ENCODE results near the gene PARK7.
"Not testable (repeated sequence)": the region's sequence is repeated elsewhere in the genome, so short reads cannot be mapped to it uniquely, and the experiment has no call there.

The PARK7 gene

GRCh38 chr1:7961216-7962013 is at the start of gene PARK7:
PARK7 (plus strand) TSS chr1:7961711; CDS start chr1:7962786, 1,075 bp downstream.
- peak; percentile 99 for DNase-seq

- DNase-seq: no peak
Measured at GRCh38 chr1:7912145-7912544, 49.4 kb upstream of the PARK7 start.

- peak; percentile 14 for DNase-seq
Measured at GRCh38 chr1:7912743-7913557, 48.6 kb upstream of the PARK7 start.

- DNase-seq: no peak
Measured at GRCh38 chr1:7915826-7916500, 45.5 kb upstream of the PARK7 start.

- DNase-seq: no peak
Measured at GRCh38 chr1:7916501-7916830, 45.0 kb upstream of the PARK7 start.

- not testable (repeated sequence) for DNase-seq
Measured at GRCh38 chr1:7917971-7918370, 43.5 kb upstream of the PARK7 start.

- no peak for DNase-seq
Measured at GRCh38 chr1:7919880-7920279, 41.6 kb upstream of the PARK7 start.

GRCh38 chr1:7921796-7922195 is 39.7 kb upstream of the PARK7 start:
- no peak for DNase-seq

GRCh38 chr1:7922301-7922700 is 39.2 kb upstream of the PARK7 start:
- DNase-seq: no peak

- DNase-seq: not testable (repeated sequence)
Measured at GRCh38 chr1:7927061-7927460, 34.5 kb upstream of the PARK7 start.

- no peak for DNase-seq
Measured at GRCh38 chr1:7928247-7928646, 33.3 kb upstream of the PARK7 start.

GRCh38 chr1:7929637-7930036 is 31.9 kb upstream of the PARK7 start:
- no peak for DNase-seq

- DNase-seq: no peak
Measured at GRCh38 chr1:7930645-7931445, 30.7 kb upstream of the PARK7 start.

GRCh38 chr1:7931446-7931812 is 30.1 kb upstream of the PARK7 start:
- no peak for DNase-seq

- no peak for DNase-seq
Measured at GRCh38 chr1:7932524-7933138, 28.9 kb upstream of the PARK7 start.

- no peak for DNase-seq
Measured at GRCh38 chr1:7938070-7938469, 23.4 kb upstream of the PARK7 start.

GRCh38 chr1:7940034-7940433 is 21.5 kb upstream of the PARK7 start:
- DNase-seq: no peak

- DNase-seq: peak; percentile 56
Measured at GRCh38 chr1:7940745-7941436, 20.6 kb upstream of the PARK7 start, which contains the start of gene TNFRSF9. TNFRSF9 (minus strand) TSS chr1:7940839; CDS start chr1:7939994, 845 bp downstream.

- DNase-seq: no peak
Measured at GRCh38 chr1:7941437-7941793, 20.1 kb upstream of the PARK7 start.

- DNase-seq: peak; percentile 50
Measured at GRCh38 chr1:7942214-7942921, 19.1 kb upstream of the PARK7 start.

GRCh38 chr1:7943251-7943650 is 18.3 kb upstream of the PARK7 start:
- DNase-seq: no peak

All from OCI-M1 (cell line).